OCI-M2 (cell line): Measurements from ENCODE around the gene DSTN.

Experiments used
- DNase-seq: peaks from one replicate; lab custom pipeline; 2025; ENCODE audit not compliant: unreplicated experiment; lab: John Stamatoyannopoulos, UW

DSTN gene

DNA sequence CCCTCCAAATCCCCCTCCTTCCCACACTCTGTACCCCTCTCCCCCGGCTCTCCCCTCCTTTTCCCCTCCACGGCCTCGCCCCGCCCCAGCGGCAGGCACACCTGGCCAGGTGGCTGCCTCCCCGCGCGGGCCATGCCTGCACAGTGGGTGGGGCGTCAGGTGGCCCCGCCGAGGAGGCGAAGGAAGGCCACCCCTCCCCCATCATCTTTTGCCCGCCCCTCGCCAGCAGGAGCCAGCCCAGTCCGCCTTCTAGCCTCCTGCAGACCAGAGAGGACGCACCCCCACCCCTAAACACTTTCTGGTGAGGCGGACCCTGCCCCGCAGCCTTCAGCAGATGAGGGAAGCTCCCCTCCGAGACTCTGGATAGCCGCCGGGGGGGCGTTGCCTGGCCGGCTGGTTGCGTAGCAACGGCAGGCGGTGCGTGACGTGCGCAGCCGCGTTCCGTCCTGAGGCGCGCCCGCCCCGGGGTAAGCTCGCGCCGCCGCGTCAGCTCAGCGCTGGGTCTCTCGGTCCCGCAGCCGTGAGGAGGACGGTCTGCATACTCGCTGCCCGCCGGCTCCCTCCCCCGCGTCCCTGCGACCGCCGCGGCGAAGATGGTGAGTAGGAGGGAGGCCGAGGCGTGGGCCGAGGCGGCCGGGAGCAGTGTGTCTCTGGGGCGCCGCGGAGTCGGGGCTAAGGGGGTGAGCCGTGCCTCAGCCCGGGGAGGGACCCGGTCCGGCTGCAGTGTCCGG lies at the start of gene DSTN:
DSTN (plus strand) TSS at position 460 of the 731 bp plus-strand sequence; CDS start at position 594, 134 bp downstream.
- DNase-seq: peak; percentile 60

- no peak for DNase-seq
Measured at GRCh38 chr20:17520583-17520982, 49.3 kb upstream of the DSTN start.

GRCh38 chr20:17522528-17522927 lies 47.3 kb upstream of the DSTN start:
- DNase-seq: no peak

- DNase-seq: no peak
Measured at GRCh38 chr20:17523326-17523725, 46.5 kb upstream of the DSTN start.

GRCh38 chr20:17524560-17524959 lies 45.3 kb upstream of the DSTN start:
- no peak for DNase-seq

- DNase-seq: no peak
Measured at GRCh38 chr20:17525132-17525531, 44.7 kb upstream of the DSTN start.

GRCh38 chr20:17525650-17526049 lies 44.2 kb upstream of the DSTN start:
- no peak for DNase-seq

GRCh38 chr20:17529586-17529985 lies 40.3 kb upstream of the DSTN start:
- DNase-seq: no peak

- no peak for DNase-seq
Measured at GRCh38 chr20:17530153-17530552, 39.7 kb upstream of the DSTN start.

DNA sequence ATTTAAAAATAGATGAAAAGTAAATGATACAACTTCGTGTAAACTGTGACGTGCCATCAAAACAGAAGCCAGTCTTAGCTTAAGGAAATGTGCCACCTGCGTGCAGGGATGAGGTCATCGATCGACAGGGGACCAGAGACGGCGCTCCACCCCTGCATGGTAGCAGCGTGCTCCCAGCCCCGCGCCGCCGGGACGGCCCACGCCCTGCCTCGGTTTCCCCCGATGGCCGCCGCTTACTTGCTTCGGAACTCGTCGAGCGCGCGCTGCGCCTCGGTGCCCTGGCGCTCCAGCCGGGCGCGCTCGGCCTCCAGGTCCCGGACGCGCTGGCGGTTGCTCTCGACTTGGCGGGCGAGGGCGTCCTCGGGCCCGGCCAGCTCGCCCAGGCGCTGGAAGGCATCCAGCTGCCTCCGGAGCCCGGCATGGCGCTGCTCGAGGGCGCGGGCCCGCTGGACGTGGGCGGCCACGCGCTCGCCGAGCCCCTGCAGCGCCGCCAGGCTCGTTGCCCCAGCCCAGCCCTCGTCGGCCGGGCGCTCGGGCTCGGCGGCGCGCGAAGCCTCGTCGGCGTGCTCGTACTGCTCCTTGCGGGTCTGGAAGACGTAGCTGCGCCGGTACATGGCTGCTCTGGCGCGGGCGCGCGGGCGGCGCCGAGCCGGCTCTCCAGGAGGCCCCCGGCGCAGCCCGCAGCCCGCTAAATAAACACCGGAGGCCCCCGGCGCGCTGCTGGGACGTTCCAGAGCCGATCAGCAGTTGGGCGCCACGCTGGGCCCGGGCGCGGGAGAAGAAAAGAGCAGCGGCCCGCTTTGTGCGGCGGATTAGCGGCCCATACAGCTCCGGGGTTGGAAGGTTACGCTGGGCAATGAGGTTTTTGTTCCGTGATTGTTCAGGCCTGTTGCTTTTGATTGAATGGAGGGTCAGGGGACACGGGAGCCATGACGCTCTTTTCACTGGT lies 38.9 kb upstream of the DSTN start, which contains the start of gene BFSP1:
BFSP1 (minus strand) TSS at position 664 of the 949 bp plus-strand sequence; CDS start at position 614, 50 bp downstream.
- DNase-seq: no peak

- DNase-seq: no peak
Measured at GRCh38 chr20:17531665-17532025, 38.2 kb upstream of the DSTN start.

DNA sequence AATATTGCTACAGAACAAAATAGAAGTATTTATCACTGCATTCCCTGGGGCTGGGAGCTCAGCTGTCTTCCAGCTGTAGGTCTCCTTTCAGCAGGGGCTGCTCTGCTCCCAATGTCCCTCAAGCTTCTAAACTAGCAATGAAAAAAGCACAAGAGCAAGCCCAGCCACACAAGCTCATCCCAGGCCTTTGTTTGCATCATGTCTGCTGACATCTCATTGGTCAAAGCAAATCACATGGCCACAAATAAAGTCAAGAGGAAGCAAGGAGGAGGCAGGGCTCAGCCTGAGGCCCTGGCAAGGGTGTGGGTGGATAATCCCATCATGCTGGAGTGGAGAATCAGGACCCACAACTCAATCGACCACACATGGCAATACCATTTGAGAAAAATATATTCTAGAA lies 36.5 kb upstream of the DSTN start:
- no peak for DNase-seq

GRCh38 chr20:17534077-17534476 lies 35.8 kb upstream of the DSTN start:
- DNase-seq: no peak

DNA sequence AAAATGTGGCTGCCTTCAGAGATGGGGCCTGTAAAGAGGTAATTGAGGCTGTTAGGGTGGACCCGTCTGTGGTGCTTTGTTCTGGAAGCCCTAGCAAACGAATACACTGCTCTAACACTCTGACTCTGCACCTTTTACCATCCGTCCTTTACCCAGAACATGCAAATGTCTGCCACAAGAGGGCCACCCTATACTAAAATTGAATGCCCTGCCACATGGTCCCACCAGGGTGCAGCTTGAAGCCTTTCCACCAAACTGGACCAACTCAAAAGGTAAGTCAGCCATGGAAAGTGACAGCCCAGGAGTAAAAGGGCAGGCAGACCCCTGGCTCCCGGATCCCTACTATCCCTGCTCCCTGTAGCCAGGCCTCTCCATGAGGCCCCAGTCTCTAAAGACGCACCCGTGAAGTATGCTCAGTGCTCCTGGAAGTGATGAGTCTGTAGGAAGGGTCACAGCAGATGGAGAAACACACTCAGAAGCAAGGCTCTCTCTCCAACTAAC lies 32.9 kb upstream of the DSTN start:
- peak; percentile 23 for DNase-seq

GRCh38 chr20:17537959-17538358 lies 31.9 kb upstream of the DSTN start:
- no peak for DNase-seq

DNA sequence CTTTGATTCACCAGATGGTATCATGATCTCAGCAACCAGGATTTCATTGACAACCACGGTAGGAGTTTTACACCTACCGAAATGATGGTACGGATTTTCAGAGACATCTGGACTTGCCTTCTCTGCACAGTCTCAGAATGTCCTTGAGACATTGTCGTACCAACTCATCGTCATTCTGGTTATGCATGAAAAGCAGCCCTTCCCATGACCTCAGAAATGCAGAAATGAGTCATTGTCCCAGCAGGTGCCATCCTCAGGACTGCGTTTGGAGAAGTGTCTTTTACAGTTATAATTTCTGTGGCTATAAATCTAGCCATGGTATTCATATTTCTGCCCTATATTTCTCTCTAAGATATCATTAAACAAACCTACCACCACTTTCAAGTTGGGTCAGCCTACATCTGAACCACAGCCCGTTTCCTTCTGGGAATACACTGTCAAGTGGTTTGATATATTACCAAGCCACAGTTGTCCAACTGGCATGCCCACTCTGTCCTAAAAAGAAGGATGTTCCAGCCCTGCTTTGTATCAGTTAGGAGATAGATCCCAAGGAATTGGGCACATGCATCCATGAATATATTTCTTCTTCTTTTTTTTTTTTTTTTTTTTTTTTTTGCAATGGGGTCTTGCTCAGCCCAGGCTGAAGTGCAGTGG lies 31.2 kb upstream of the DSTN start:
- no peak for DNase-seq

DNA sequence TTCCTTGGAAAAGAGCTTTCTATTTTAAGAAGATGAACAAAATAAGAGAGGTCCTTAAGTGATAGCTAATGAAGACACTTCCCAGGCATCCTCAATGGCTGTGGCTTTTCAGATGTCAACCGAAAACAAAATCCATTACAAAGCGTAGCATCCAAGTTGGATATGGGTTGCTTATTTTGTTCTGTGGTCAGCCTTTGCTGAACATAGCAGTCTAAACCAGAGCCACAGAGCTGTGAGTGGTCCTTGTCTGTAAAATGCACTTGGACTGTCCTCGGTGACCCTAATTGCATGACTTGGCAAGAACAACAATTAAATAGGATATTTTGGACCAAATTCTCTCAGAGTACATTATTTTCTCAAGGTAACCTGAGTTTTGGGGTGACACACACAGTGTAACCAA lies 28.3 kb upstream of the DSTN start:
- DNase-seq: no peak

- DNase-seq: no peak
Measured at GRCh38 chr20:17541996-17542395, 27.9 kb upstream of the DSTN start.

GRCh38 chr20:17542481-17542880 lies 27.4 kb upstream of the DSTN start:
- no peak for DNase-seq

- DNase-seq: no peak
Measured at GRCh38 chr20:17542993-17543412, 26.9 kb upstream of the DSTN start.

DNA sequence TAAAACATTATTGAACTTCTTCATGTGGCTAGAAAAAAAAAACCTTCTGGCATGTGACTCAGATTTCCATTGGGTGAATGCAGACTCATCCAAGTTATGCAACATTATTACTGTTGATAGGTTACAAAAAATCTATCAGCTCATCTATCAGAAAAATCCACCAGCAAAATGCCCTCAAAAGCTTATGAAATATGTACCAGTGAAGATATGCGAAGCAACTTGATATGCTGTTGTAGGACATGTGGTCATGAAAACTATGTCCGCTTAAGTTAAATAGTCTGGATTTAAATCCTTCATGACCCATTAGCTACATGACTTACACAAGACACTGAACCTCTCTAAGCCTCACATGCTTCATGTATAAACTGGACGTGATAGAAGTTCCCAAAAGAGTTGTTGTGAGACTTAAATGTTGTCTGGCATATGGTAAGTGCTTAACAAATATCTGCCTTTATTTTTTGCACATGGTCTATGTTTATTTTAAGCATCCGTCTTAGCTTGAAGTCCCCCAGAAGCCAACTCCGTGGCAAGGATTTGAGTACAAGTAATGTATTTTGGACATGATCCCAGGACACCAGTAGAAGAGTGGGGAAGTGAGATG lies 26.2 kb upstream of the DSTN start:
- no peak for DNase-seq
